Neural progenitor cell (in vitro differentiated cells): Measurements from ENCODE around the gene ZMYM5.
"Not testable (repeated sequence)": the region's sequence is repeated elsewhere in the genome, so short reads cannot be mapped to it uniquely, and the experiment has no call there.

Source experiments
- CTCF ChIP-seq: fragments of 200-600 bp; sonication (generic); IDR thresholded peaks from 2 replicates; pipeline ENCODE4 v1.5.1; 2017; ENCODE audit warnings: antibody characterized with exemption, mild to moderate bottlenecking
- EZH2 ChIP-seq: fragments of 200-600 bp; sonication (generic); IDR thresholded peaks from 2 replicates; pipeline ENCODE4 v1.6.1; 2017; ENCODE audit warnings: antibody characterized with exemption, mild to moderate bottlenecking, moderate library complexity
- EZH2phosphoT487 ChIP-seq: fragments of 200-600 bp; sonication (generic); IDR thresholded peaks from 2 replicates; pipeline ENCODE4 v1.6.1; 2017; ENCODE audit warnings: antibody characterized with exemption

- TF ChIP-seq EZH2, CTCF, EZH2phosphoT487: not testable (repeated sequence)
Observed at GRCh38 chr13:19815842-19816241, 47.6 kb downstream of the ZMYM5 start.
